Liver (tissue), 9 donors: ENCODE measurements around the gene LRPAP1. TPM values are rescaled to one million over a fixed set of nuclear protein-coding genes. Genes with fewer than 3 reads are reported as not detected.
"Not testable (repeated sequence)": the region's sequence is repeated elsewhere in the genome, so short reads cannot be mapped to it uniquely, and the experiment has no call there.

Experiments
- DNase-seq: peaks from one replicate; pipeline ENCODE4 v3.0.0-alpha.2; 2017; ENCODE audit warnings: low spot score
- H3K27ac ChIP-seq, 2 donors: one replicate each; pipeline ENCODE4 v1.7.0; 2013; ENCODE audit warnings: inconsistent platforms in 2 of 2, low read length in 2 of 2, control low read depth in 1 of 2, low read depth in 1 of 2, mild to moderate bottlenecking in 1 of 2
- H3K27me3 ChIP-seq, 4 donors: one replicate each; pipeline versions ENCODE4 v1.6.1 to v1.7.0; 2013; ENCODE audit warnings: low read length in 3 of 4, inconsistent platforms in 1 of 4, mild to moderate bottlenecking in 1 of 4, moderate library complexity in 1 of 4; ENCODE audit not compliant: control insufficient read depth in 4 of 4, insufficient read depth in 4 of 4
- H3K36me3 ChIP-seq, 4 donors: one replicate each; pipeline versions ENCODE4 v1.6.1 to v1.7.0; 2013; ENCODE audit warnings: low read length in 3 of 4, mild to moderate bottlenecking in 3 of 4, low read depth in 1 of 4, moderate library complexity in 1 of 4; ENCODE audit not compliant: control insufficient read depth in 4 of 4, insufficient read depth in 3 of 4
- H3K4me1 ChIP-seq, 4 donors: one replicate each; pipeline versions ENCODE4 v1.6.1 to v1.7.0; 2013; ENCODE audit warnings: low read length in 3 of 4, mild to moderate bottlenecking in 3 of 4, moderate library complexity in 1 of 4; ENCODE audit not compliant: control insufficient read depth in 4 of 4, insufficient read depth in 4 of 4
- H3K4me3 ChIP-seq, 3 donors: one replicate each; pipeline versions ENCODE4 v1.6.1 to v1.7.0; 2013; ENCODE audit warnings: low read length in 3 of 3, control low read depth in 1 of 3, low read depth in 1 of 3, mild to moderate bottlenecking in 1 of 3
- H3K9ac ChIP-seq, 2 donors: one replicate each; pipeline ENCODE4 v1.7.0; 2013; ENCODE audit warnings: low read length in 2 of 2, mild to moderate bottlenecking in 2 of 2, moderate library complexity in 2 of 2, control low read depth in 1 of 2, low read depth in 1 of 2
- H3K9me3 ChIP-seq, 4 donors: one replicate each; pipeline versions ENCODE4 v1.6.1 to v1.7.0; 2013; ENCODE audit warnings: low read length in 3 of 4; ENCODE audit not compliant: control insufficient read depth in 4 of 4
- EGR1 ChIP-seq, 2 donors: IDR thresholded peaks; 2 replicates each; pipeline ENCODE4 v1.6.1; 2016 to 2018; ENCODE audit warnings: antibody characterized with exemption in 2 of 2, low read depth in 2 of 2
- FOXA2 ChIP-seq: IDR thresholded peaks from 2 replicates; pipeline ENCODE4 v1.6.1; 2016; ENCODE audit warnings: antibody characterized with exemption
- MAX ChIP-seq: IDR thresholded peaks from 2 replicates; pipeline ENCODE4 v1.6.1; 2016; ENCODE audit warnings: antibody characterized with exemption
- RAD21 ChIP-seq, 2 donors: IDR thresholded peaks; 2 replicates each; pipeline ENCODE4 v1.6.1; 2016; ENCODE audit warnings: antibody characterized with exemption in 2 of 2, mild to moderate bottlenecking in 2 of 2
- REST ChIP-seq: IDR thresholded peaks from 2 replicates; pipeline ENCODE4 v1.6.1; 2016; ENCODE audit warnings: antibody characterized with exemption, mild to moderate bottlenecking
- WGBS: extraction: QIAGEN DNeasy Blood & Tissue Kit; methylation state at CpG from one replicate; pipeline ENCODE4 v1.1.7; 2013; 5-methylcytosine and 5-hydroxymethylcytosine counted together
- polyA plus RNA-seq, 2 donors: library from polyadenylated mRNA; stranded (reverse) in 1 of 2; unstranded in 1 of 2; fragments of 200-250 nt in 1 of 2; fragments of >200 nt in 1 of 2; fragmentation: Nextera tagmentation in 1 of 2; extraction: Ambion mirVana in 1 of 2; gene quantifications; one replicate each; pipeline versions ENCODE4 v1.2.1 to v1.2.3, GENCODE V29; 2013 to 2015
- total RNA-seq, 2 donors: library from RNA; depleted of rRNA; stranded (reverse); fragments of >200 nt; gene quantifications; one replicate each; pipeline ENCODE4 v1.2.3, GENCODE V29; 2014
- donor health status: healthy.
- donor health status: healthy.
- donor health status: healthy.
- donor health status: healthy.
- donor health status: healthy.

Gene LRPAP1
- total and polyA plus RNA-seq, 4 donors: 46.1 to 134 (median 108) TPM

- Histone ChIP-seq H3K36me3 (no peaks in the 10 kb centered on the region), H3K27ac (no peak overlapping the region), H3K4me1 (peaks cover 9 to 21% (median 17%) of the 10 kb centered on the region in 4 donors), H3K9ac (no peak overlapping the region), H3K4me3 (no peak overlapping the region), H3K27me3 (no peaks in the 10 kb centered on the region), H3K9me3 (no peaks in the 10 kb centered on the region)
- TF ChIP-seq RAD21 (IDR thresholded peaks at IDR 0.05) (no peak), REST (no peak), FOXA2 (no peak), MAX (no peak), EGR1 (IDR thresholded peaks at IDR 0.05; ENCODE audit: low read depth in 2 of 2) (no peak)
- 93% methylated on average over 6 of the region's 6 CpGs for WGBS
- DNase-seq: no peak
These were observed 73.9 kb downstream of the LRPAP1 start for GRCh38 chr4:3458371-3458770.

GRCh38 chr4:3455596-3455995 is 76.6 kb downstream of the LRPAP1 start:
- H3K4me3 ChIP-seq, DNase-seq: not testable (repeated sequence)

More at GRCh38 chr4:3455596-3455995, 76.6 kb downstream of the LRPAP1 start:
- H3K9ac ChIP-seq, H3K36me3 ChIP-seq, H3K27me3 ChIP-seq, H3K9me3 ChIP-seq, H3K4me1 ChIP-seq, H3K27ac ChIP-seq: not testable (repeated sequence)
- 96% methylated on average over 3 of the region's 3 CpGs for WGBS

Other genes with a start within 250 kb of the LRPAP1 start
- 10 to 100 TPM in 1 of 2 donors, 1 to 10 TPM in 1; 8.5 to 14.5 TPM for gene RGS12, start 239.4 kb downstream of the LRPAP1 start, total RNA-seq
- 10 to 100 TPM in 1 of 2 donors, 1 to 10 TPM in 1; 6.4 to 23.2 TPM for gene RGS12, start 239.4 kb downstream of the LRPAP1 start, polyA plus RNA-seq
- gene HGFAC, start 90.5 kb downstream of the LRPAP1 start, total RNA-seq: 10 to 100 TPM; 23.3 to 65.0 TPM
- gene HGFAC, start 90.5 kb downstream of the LRPAP1 start, polyA plus RNA-seq: 100 to 1,000 TPM; 100 to 133 TPM
- under 1 TPM; 0.23 to 0.84 TPM for gene DOK7, start 69.1 kb downstream of the LRPAP1 start, total RNA-seq
- under 1 TPM; 0.13 to 0.69 TPM for gene DOK7, start 69.1 kb downstream of the LRPAP1 start, polyA plus RNA-seq
- gene ADRA2C, start 234.0 kb upstream of the LRPAP1 start, total RNA-seq: 1 to 10 TPM in 1 of 2 donors, under 1 TPM in 1; 0.19 to 1.1 TPM
- under 1 TPM in 1 of 2 donors, not detected in 1; 0.28 TPM for gene ADRA2C, start 234.0 kb upstream of the LRPAP1 start, polyA plus RNA-seq